ENCODE measurements around the gene PLXNA4.

PLXNA4 gene

DNA sequence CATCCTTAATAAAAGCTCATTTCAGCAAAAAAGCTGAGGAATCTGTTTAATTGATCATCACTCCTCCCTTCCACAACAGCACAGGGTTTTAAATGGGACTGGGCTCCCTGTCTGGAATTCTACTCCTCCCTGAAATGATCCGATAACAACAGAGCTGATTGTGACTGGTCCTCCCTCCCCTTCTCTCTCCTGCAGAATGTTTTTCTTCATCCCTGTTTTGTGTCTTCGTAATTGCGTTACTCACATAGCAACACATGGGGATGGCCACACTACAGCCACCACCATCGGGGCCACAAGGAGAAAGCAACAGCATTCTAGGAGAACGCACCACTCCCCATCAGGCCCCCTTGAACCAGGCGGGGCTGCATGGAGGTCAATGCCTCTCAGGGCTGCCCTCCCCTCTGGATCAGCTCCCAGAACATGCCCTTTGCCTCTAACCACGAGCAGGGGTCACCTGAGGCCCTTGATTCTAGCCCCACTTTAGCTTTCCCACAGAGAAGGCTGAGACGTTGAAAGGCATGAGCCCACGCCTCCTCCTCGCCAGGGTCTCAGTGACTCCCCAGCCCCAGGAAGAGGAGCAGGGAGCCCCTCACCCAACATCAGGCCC lies 152.6 kb downstream of the PLXNA4 start:
- Histone ChIP-seq H3K9me3 (ENCODE audit: control insufficient read depth, insufficient read depth, low read length) (no peaks in the 10 kb centered on the region), H4K20me1 (ENCODE audit: control insufficient read depth, insufficient read depth, low read depth, low read length) (no peaks in the 10 kb centered on the region), H3K9me2 (replicated peaks; ENCODE audit: control insufficient read depth, low read length) (no peaks in the 10 kb centered on the region), H3K4me1 (ENCODE audit: control insufficient read depth, low read length) (no peaks in the 10 kb centered on the region), H3K4me3 (ENCODE audit: low read length) (no peak overlapping the region), H3K79me2 (ENCODE audit: control insufficient read depth, low read length) (no peaks in the 10 kb centered on the region), H3K36me3 (ENCODE audit: control insufficient read depth, low read length) (no peaks in the 10 kb centered on the region), H3F3A (ENCODE audit: control insufficient read depth, insufficient read depth) (no peaks in the 10 kb centered on the region), H3K27me3 (ENCODE audit: control insufficient read depth, low read length) (peaks cover 1% of the 10 kb centered on the region; the same call in 1 of the 2 replicates), H3K4me2 (ENCODE audit: low read length) (no peak overlapping the region), H3K27ac (ENCODE audit: low read depth, low read length) (no peak overlapping the region)
- TF ChIP-seq, protein P1, sequence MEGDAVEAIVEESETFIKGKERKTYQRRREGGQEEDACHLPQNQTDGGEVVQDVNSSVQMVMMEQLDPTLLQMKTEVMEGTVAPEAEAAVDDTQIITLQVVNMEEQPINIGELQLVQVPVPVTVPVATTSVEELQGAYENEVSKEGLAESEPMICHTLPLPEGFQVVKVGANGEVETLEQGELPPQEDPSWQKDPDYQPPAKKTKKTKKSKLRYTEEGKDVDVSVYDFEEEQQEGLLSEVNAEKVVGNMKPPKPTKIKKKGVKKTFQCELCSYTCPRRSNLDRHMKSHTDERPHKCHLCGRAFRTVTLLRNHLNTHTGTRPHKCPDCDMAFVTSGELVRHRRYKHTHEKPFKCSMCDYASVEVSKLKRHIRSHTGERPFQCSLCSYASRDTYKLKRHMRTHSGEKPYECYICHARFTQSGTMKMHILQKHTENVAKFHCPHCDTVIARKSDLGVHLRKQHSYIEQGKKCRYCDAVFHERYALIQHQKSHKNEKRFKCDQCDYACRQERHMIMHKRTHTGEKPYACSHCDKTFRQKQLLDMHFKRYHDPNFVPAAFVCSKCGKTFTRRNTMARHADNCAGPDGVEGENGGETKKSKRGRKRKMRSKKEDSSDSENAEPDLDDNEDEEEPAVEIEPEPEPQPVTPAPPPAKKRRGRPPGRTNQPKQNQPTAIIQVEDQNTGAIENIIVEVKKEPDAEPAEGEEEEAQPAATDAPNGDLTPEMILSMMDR (IDR thresholded peaks at IDR 0.05; ENCODE audit: low read depth, low read length, poor library complexity, severe bottlenecking) = no peak
- no peak for TF ChIP-seq EZH2phosphoT487 (IDR thresholded peaks at IDR 0.05; ENCODE audit: borderline replicate concordance, low read length)

DNA sequence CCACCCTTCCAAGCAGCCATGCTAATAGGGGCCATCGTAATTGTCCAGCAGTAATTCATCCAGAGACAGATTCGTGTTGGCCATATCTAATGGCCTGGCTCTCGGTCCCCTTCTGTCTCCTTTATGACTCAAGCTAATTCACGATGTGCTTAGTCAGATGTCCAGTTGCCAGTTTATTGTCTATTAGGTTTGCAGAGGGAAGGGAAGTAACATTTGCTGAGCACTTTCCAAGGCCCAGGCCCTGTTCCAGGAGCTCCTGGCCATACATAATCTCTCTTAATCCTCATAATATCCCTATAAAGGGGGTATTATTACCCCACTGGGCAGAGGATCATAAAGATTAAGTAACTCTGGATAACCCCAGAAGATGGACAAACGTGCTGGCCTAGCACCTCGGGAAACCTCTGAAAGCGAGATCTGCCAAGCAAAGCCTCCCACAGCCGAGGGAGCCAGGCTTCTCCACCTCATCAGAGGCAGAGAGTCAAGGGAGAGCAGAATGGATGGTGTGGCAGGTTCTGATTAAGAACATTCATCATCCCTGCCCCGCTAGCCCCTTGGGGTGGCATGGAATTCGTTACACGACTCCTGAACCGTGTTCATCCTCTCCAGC lies 153.7 kb downstream of the PLXNA4 start:
- Histone ChIP-seq H3K9me3 (ENCODE audit: control insufficient read depth, insufficient read depth, low read length) (no peaks in the 10 kb centered on the region), H3K79me2 (ENCODE audit: control insufficient read depth, low read length) (no peaks in the 10 kb centered on the region), H3K4me3 (ENCODE audit: low read length) (no peak overlapping the region), H3K4me2 (ENCODE audit: low read length) (no peak overlapping the region), H3K9me2 (replicated peaks; ENCODE audit: control insufficient read depth, low read length) (no peaks in the 10 kb centered on the region), H3K27me3 (ENCODE audit: control insufficient read depth, low read length) (no peaks in the 10 kb centered on the region), H3K27ac (ENCODE audit: low read depth, low read length) (no peak overlapping the region), H3F3A (ENCODE audit: control insufficient read depth, insufficient read depth) (no peaks in the 10 kb centered on the region), H3K36me3 (ENCODE audit: control insufficient read depth, low read length) (no peaks in the 10 kb centered on the region), H4K20me1 (ENCODE audit: control insufficient read depth, insufficient read depth, low read depth, low read length) (no peaks in the 10 kb centered on the region), H3K4me1 (ENCODE audit: control insufficient read depth, low read length) (no peaks in the 10 kb centered on the region)
- TF ChIP-seq EZH2phosphoT487 (IDR thresholded peaks at IDR 0.05; ENCODE audit: borderline replicate concordance, low read length) = no peak
- TF ChIP-seq, protein P1 (IDR thresholded peaks at IDR 0.05; ENCODE audit: low read depth, low read length, poor library complexity, severe bottlenecking) = no peak

- Histone ChIP-seq H3K4me1 (ENCODE audit: control insufficient read depth, low read length) (no peaks in the 10 kb centered on the region), H3K36me3 (ENCODE audit: control insufficient read depth, low read length) (no peaks in the 10 kb centered on the region), H3K27me3 (ENCODE audit: control insufficient read depth, low read length) (no peaks in the 10 kb centered on the region), H3F3A (ENCODE audit: control insufficient read depth, insufficient read depth) (no peaks in the 10 kb centered on the region), H4K20me1 (ENCODE audit: control insufficient read depth, insufficient read depth, low read depth, low read length) (no peaks in the 10 kb centered on the region), H3K79me2 (ENCODE audit: control insufficient read depth, low read length) (no peaks in the 10 kb centered on the region), H3K4me2 (ENCODE audit: low read length) (no peak overlapping the region), H3K9me3 (ENCODE audit: control insufficient read depth, insufficient read depth, low read length) (no peaks in the 10 kb centered on the region), H3K9me2 (replicated peaks; ENCODE audit: control insufficient read depth, low read length) (no peaks in the 10 kb centered on the region), H3K27ac (ENCODE audit: low read depth, low read length) (no peak overlapping the region), H3K4me3 (ENCODE audit: low read length) (no peak overlapping the region)
- TF ChIP-seq, protein P1 (IDR thresholded peaks at IDR 0.05; ENCODE audit: low read depth, low read length, poor library complexity, severe bottlenecking) = no peak
- no peak for TF ChIP-seq EZH2phosphoT487 (IDR thresholded peaks at IDR 0.05; ENCODE audit: borderline replicate concordance, low read length)
Observed at GRCh38 chr7:132420527-132420926, 155.7 kb downstream of the PLXNA4 start.

All from DOHH2 (cell line).